GM21737 (cell line): ENCODE data around the gene SLC26A2.
"Not testable (repeated sequence)": the region's sequence is repeated elsewhere in the genome, so short reads cannot be mapped to it uniquely, and the experiment has no call there.

ENCODE experiments used
- ATAC-seq: cut with Tn5 transposase; IDR thresholded peaks from one replicate; pipeline ENCODE4 v1.9.1; 2021; ENCODE audit warnings: mild to moderate bottlenecking, moderate library complexity; ENCODE audit not compliant: unreplicated experiment

SLC26A2 gene

DNA sequence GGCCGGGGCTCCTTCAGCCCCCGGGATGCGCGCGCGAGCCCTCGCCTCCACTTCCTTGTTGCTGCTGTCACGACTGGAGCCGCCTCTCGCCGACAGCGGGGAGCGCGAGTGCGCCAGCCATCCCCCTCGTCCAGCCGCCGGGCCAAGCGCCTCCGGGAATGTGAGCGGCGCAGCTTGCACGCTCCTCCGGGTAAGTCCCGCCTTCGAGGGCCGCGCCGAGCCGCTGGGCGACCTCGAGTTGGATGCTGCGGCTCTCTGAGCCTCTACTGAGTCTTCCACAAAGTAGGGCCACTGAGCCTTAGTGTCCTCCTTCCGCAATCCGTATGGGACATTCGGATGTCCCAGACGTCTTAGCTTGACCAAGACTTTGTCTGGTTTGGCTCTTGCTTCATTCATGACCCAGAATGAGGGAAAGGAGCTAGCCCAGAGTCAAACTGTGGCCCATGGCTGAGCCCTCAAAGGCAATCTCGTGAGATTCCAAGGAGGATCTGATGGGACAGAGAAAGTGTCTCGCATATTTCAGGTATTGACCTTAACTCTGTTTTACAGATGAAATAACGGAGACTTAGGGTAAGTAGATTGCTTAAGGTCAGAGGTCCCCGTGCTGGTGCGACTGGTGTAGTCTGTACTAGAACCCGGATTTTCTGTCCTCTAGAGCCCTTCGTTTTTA lies 40.6 kb downstream of the SLC26A2 start:
- ATAC-seq: peak; percentile 26

DNA sequence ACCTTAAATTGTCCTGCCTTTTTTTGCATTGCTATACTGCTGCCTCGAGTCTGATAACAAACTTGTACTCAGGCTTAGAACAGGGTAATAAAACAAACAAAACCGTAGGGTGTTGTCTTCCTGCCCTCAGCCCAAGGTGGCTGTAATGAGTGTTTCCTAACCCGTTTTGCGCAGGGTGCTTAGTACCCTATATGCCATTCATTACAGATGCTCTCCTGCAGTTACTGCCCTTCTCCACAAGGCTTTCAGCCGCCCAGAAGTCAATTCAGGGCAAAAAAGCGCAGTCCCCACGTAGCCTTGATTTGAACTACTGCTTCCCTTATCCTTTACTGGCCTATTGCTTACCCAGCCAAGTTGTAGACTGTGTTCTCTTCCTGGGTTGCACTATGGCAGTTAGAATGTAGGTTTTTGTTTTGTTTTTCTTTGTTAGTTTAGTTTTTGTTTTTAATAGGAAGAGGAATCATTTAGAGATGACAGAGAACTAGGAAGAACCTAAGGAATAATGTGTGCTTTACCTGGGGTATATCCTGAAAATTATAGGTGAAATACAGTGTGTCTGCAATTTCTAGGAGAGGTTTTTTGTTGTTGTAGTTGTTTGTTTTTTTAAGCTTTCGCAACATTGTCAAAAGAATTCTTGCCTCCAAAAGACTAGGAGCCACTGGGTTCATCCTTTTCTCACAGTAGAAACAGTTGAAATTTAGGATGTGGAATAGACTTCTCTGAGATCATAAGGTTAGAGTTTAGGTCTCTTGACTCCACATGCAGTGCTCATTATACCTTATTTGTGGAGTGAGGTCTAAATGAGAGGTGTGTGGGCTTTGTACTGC lies 41.3 kb downstream of the SLC26A2 start:
- ATAC-seq: peak; percentile 52

GRCh38 chr5:150006318-150006717 lies 45.8 kb downstream of the SLC26A2 start:
- ATAC-seq: no peak

- no peak for ATAC-seq
Observed at GRCh38 chr5:150007050-150007449, 46.5 kb downstream of the SLC26A2 start.

DNA sequence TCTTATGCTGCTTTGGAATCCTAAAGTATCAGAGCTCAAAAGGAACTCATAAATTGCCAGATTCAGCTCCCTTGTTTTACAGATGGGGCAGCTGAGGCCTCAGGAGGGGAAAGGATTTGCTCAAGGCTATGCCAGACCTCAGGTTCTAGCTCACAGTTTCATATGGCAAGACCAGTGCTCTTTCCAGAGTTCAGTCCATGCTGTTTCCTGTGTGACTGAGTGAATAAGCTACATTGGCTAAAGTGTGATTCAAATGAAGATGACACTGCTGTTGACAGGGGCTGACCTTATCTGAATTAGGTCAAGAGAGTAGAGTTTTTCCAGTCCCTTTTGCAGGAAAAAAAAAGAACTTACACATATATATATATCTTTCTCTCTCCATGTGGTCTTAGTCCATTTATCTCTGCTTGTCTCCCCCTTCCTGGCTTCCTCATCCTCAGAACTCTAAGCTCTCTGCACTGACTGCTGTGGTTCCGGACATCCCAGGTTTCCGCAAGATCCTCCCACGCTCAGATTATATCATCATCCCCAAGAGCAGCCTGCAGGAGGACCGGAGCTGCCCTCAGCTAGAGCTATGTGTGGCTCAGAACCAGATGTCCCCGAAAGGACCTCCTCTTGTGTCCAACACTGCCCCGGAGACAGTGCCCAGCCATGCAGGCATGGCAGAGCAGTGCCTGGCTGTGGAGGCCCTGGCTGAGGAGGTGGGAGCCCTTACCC lies 49.3 kb downstream of the SLC26A2 start:
- ATAC-seq: no peak

- ATAC-seq: no peak
Observed at GRCh38 chr5:150013931-150014330, 53.4 kb downstream of the SLC26A2 start.

GRCh38 chr5:150014456-150014855 lies 53.9 kb downstream of the SLC26A2 start:
- ATAC-seq: no peak

GRCh38 chr5:150015415-150015814 lies 54.9 kb downstream of the SLC26A2 start:
- no peak for ATAC-seq

- no peak for ATAC-seq
Observed at GRCh38 chr5:150016537-150016936, 56.0 kb downstream of the SLC26A2 start.

DNA sequence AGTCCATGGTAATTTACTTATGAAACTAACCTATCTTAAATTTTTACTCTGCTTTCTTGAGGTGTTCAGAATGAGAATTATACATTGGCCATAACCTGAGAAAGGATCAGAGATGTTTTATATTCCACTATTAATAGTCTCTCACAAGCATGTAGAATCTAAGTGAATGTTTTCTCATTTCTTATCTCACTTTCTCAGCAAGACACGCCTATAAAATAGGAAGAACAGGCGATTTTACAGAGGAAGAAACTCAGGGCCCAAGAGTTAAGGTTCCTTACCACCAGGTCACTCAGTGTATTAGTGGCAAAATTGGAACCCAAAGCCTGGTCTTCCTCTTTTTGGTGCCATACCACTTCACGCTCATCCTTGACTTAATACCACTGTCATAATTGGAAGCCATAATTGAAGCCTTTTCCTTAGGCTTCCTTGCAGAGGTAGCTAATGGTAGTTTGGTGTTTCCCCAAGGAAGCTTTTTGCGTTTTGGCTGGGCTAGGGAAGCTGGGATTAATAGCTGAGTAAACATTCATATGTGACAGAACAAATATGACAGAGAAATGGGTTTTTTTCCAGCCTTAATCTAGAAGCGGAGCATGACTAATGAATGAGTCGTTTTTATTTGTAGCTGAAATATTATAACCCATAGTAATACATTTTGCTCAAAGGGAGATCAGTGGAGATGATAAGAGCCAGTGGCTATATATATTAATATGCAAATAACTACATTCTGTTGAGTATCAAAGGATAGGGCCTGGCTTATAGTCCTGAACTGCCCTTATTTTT lies 56.9 kb downstream of the SLC26A2 start:
- no peak for ATAC-seq

DNA sequence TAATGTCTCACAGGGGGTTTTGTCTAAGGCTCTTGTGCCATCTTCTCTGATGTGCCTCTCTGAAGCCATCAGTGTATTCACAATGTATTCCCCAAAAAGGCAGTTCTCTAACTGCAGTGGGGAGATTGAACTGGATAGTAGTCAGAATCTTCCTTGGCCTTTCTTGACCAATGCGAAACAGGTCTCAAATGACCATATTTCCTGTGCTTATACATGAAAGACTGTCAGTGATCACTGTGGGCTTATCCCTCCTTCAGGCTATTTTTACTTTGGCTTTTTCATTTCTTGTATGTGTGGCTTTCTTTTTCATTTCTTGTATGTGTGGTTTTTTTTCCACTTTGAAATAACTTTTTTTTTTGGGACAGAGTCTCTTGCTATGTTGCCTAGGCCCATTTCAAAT lies 59.7 kb downstream of the SLC26A2 start:
- no peak for ATAC-seq

- ATAC-seq: no peak
Observed at GRCh38 chr5:150021491-150022157, 61.1 kb downstream of the SLC26A2 start.

DNA sequence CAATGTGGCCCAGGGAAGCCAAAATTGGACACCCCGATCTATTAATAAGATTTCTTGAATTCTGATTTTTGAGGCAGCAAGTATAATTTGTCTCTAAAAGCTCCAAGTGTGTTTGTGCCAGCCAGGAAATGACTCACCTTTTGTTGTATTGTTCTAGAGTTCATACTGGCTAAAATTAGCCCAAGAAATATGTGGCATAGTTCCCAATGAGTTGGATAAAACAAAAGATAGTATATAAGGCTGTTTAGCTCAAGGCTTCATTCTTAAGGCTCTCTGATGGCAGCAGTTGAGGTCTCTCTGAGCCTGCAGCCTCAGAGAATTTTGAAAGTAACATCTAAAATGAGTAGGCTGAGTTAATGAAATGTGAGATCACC lies 61.6 kb downstream of the SLC26A2 start:
- ATAC-seq: no peak

DNA sequence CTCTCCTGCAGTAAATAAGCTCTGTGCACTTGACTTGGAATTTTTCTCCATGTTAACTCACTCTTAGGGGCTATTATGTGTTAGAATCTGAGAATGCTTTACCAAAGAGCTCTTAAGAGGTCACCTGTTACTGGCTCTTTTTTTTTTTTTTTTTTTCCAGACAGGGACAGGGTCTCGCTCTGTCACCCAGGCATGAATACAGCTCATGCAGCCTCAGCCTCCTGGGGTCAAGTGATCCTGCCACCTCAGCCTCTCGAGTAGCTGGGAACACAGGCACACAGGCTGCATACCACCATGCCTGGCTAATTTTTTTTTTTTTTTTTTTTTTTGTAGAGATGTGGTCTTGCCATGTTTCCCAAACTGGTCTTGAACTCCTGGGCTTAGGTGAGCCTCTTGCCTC lies 62.1 kb downstream of the SLC26A2 start:
- ATAC-seq: no peak

- no peak for ATAC-seq
Observed at GRCh38 chr5:150023136-150023535, 62.6 kb downstream of the SLC26A2 start.

GRCh38 chr5:150024346-150024984 lies 63.9 kb downstream of the SLC26A2 start:
- no peak for ATAC-seq

DNA sequence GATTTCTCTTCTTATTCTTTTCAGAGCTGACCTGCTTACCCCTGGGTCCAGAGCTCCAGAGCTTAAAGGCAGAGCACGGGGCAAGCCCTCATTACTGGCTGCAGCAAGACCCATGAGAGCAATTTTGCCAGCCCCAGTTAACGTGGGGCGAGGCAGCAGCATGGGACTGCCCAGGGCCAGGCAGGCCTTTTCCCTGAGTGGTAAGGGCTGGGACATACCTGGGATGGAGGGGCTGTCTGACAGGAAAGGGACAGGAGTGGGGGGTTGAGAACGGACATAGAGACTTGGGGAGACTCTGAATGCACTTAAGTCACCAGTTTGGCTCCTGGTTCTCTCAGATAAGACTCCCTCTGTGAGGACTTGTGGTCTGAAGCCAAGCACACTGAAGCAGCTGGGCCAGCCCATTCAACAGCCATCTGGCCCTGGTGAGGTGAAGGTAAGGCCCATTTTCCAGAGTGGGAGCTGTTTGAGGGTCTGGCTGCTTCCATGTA lies 66.2 kb downstream of the SLC26A2 start:
- no peak for ATAC-seq

GRCh38 chr5:150028047-150028446 lies 67.5 kb downstream of the SLC26A2 start:
- not testable (repeated sequence) for ATAC-seq

GRCh38 chr5:150033334-150033733 lies 72.8 kb downstream of the SLC26A2 start:
- ATAC-seq: no peak

DNA sequence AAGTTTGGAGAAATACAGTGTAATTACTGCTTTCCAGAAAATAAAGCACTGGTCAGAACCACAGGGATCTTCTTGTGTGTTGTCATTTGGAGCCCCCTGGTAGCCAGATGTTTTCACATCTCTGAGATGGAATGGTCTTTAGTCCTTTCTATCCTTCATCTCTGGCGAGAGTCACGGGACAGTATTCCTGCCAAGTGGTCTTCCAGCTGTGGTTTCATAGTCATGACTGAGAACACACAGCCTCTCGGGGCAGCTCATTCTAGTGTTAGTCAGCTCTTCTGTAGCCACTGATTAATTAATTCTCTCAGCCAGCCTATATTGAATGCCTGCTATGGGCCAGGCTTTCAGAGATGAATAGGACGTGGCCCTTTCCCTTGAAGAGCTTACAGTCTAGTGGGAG lies 74.1 kb downstream of the SLC26A2 start:
- ATAC-seq: no peak
